Measurements from ENCODE around the gene HSP90AB1. TPM values are rescaled to one million over a fixed set of nuclear protein-coding genes. Genes with fewer than 3 reads are reported as not detected.
A peak's percentile ranks its signal among the peaks of the same experiment; 100 is the strongest.

Gene HSP90AB1
- total and polyA plus RNA-seq, 9 of the 15 experiments (the other 6 are each of a cell fraction or from before 2014, with no cell fraction given) = 1,780 to 3,358 (median 2,262) TPM

DNA sequence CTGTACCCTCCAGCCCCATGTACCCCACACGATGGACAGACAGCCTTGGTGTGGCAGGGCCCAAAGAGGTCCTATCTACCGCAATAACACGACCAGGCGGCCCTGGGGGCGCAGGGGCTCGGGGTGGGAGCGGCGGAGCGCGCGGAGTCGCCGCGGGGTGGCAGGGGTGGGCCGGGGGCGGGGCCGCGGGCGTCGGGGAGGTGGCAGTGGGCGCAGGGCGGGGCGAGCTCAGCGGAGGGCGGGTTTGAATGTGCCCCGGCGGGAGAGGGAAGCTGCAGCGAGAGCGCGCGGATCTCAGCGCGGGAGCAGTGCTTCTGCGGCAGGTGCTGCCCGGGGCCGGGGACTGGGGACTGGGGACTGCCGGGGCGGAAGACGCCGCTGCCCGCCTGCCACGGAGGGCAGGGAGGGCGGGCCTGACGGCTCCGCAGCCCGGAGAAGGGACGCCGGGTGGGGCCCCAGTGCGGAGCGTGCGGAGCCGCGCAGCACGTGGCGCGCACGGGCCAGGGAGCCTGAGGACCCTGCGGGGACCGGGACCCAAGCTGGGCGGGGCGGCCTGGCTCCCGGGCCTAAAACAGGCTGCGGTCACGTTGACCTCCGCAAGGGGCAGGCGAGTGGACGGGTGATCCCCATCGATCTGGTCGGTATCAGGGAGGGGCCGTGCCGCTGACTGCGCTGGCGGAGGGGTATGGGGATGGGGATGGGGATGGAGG, 23.4 kb upstream of the HSP90AB1 start, which contains the start of gene SLC29A1 (continued):
- TF ChIP-seq HNRNPL (IDR thresholded peaks at IDR 0.05; ENCODE audit: low read depth, low read length) (peak; percentile 87), ZNF449 (CRISPR knock-in tag; IDR thresholded peaks at IDR 0.05) (no peak), ATF6 (CRISPR knock-in tag; IDR thresholded peaks at IDR 0.05) (no peak), MLX (CRISPR knock-in tag; conservative IDR thresholded peaks at IDR 0.05) (0 out of 4 replicates have a peak, but pooled peaks of 1 of the 2 experiments have one; percentile 52), ZNF431 (CRISPR knock-in tag; IDR thresholded peaks at IDR 0.05) (0 out of 2 replicates have a peak, but pooled peaks have one; percentile 60), STAG1 (CRISPR knock-in tag; IDR thresholded peaks at IDR 0.05; ENCODE audit: borderline replicate concordance) (no peak), DDX20 (tag; IDR thresholded peaks at IDR 0.05; ENCODE audit: low read depth) (no peak), RB1 (IDR thresholded peaks at IDR 0.05; ENCODE audit: low read depth) (peak; percentile 74; the same call in 1 of the 2 replicates), POLR2AphosphoS5 (IDR thresholded peaks at IDR 0.05; ENCODE audit: control insufficient read depth, insufficient read depth, low read depth, low read length) (peak; percentile 45; the same call in 1 of the 2 replicates), BACH1 (tag; IDR thresholded peaks at IDR 0.05) (no peak), SMARCA5 (IDR thresholded peaks at IDR 0.05) (no peak), HMG20B (CRISPR knock-in tag; IDR thresholded peaks at IDR 0.05) (no peak), ZNF324 (CRISPR knock-in tag; IDR thresholded peaks at IDR 0.05) (no peak), LEF1 (IDR thresholded peaks at IDR 0.05) (no peak), RAD51 (IDR thresholded peaks at IDR 0.05; ENCODE audit: borderline replicate concordance, low read depth) (no peak), POLR2AphosphoS2 (IDR thresholded peaks at IDR 0.05; ENCODE audit: low read length) (no peak)
- TF ChIP-seq, protein P1, sequence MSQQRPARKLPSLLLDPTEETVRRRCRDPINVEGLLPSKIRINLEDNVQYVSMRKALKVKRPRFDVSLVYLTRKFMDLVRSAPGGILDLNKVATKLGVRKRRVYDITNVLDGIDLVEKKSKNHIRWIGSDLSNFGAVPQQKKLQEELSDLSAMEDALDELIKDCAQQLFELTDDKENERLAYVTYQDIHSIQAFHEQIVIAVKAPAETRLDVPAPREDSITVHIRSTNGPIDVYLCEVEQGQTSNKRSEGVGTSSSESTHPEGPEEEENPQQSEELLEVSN (IDR thresholded peaks at IDR 0.05; ENCODE audit: borderline replicate concordance in 1 of 2, extremely low read depth in 1 of 2, insufficient read depth in 1 of 2, insufficient read length in 1 of 2, low read depth in 1 of 2, low read length in 1 of 2, poor library complexity in 1 of 2, severe bottlenecking in 1 of 2) = peak; percentile 90 to 96
- TF ChIP-seq, protein P2, sequence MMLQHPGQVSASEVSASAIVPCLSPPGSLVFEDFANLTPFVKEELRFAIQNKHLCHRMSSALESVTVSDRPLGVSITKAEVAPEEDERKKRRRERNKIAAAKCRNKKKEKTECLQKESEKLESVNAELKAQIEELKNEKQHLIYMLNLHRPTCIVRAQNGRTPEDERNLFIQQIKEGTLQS (IDR thresholded peaks at IDR 0.05) = no peak
- TF ChIP-seq, protein P2 (CRISPR knock-in tag; conservative IDR thresholded peaks at IDR 0.05) = no peak
- TF ChIP-seq, protein P3, sequence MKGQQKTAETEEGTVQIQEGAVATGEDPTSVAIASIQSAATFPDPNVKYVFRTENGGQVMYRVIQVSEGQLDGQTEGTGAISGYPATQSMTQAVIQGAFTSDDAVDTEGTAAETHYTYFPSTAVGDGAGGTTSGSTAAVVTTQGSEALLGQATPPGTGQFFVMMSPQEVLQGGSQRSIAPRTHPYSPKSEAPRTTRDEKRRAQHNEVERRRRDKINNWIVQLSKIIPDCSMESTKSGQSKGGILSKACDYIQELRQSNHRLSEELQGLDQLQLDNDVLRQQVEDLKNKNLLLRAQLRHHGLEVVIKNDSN (CRISPR knock-in tag; IDR thresholded peaks at IDR 0.05) = peak; percentile 71

Measured in K562 (cell line).